Endodermal cell (in vitro differentiated cells): Measurements from ENCODE around the gene RIMBP2. TPM values are rescaled to one million over a fixed set of nuclear protein-coding genes. Genes with fewer than 3 reads are reported as not detected.

ENCODE experiments used
- DNase-seq: peaks from one replicate; pipeline ENCODE4 v3.0.0-alpha.2; 2017
- H3K27ac ChIP-seq: 2 replicates; pipeline ENCODE4 v1.5.1; 2013; ENCODE audit warnings: mild to moderate bottlenecking, low read depth, low read length, moderate library complexity
- H3K27me3 ChIP-seq: 2 replicates; pipeline ENCODE4 v1.6.1; 2013; ENCODE audit warnings: mild to moderate bottlenecking, low read length, moderate library complexity; ENCODE audit not compliant: insufficient read depth, control insufficient read depth, poor library complexity, severe bottlenecking
- H3K36me3 ChIP-seq: 2 replicates; pipeline ENCODE4 v1.7.0; 2013; ENCODE audit warnings: mild to moderate bottlenecking, low read length, moderate library complexity; ENCODE audit not compliant: control insufficient read depth, insufficient read depth
- H3K4me1 ChIP-seq: one replicate; pipeline ENCODE4 v1.7.0; 2013; ENCODE audit warnings: low read length; ENCODE audit not compliant: control insufficient read depth, insufficient read depth
- H3K4me3 ChIP-seq: 2 replicates; pipeline ENCODE4 v1.5.1; 2013; ENCODE audit warnings: mild to moderate bottlenecking, low read length, moderate library complexity
- H3K9ac ChIP-seq: 2 replicates; pipeline ENCODE4 v1.6.1; 2013; ENCODE audit warnings: mild to moderate bottlenecking, low read length, moderate library complexity; ENCODE audit not compliant: poor library complexity, severe bottlenecking; ENCODE audit errors: extremely low read depth
- H3K9me3 ChIP-seq: 2 replicates; pipeline ENCODE4 v1.6.1; 2013; ENCODE audit warnings: mild to moderate bottlenecking, low read length, moderate library complexity; ENCODE audit not compliant: control insufficient read depth
- H3K27ac Mint-ChIP-seq: 2 replicates; pipeline ENCODE4 v1.8.0; 2020; ENCODE audit warnings: mixed read lengths
- H3K27me3 Mint-ChIP-seq: 2 replicates; pipeline ENCODE4 v1.8.0; 2021; ENCODE audit warnings: mild to moderate bottlenecking, mixed read lengths; ENCODE audit not compliant: insufficient read depth
- H3K36me3 Mint-ChIP-seq: 2 replicates; pipeline ENCODE4 v1.8.0; 2020; ENCODE audit warnings: low read depth, mixed read lengths
- H3K4me1 Mint-ChIP-seq: 2 replicates; pipeline ENCODE4 v1.8.0; 2020; ENCODE audit warnings: mixed read lengths
- H3K4me3 Mint-ChIP-seq: 2 replicates; pipeline ENCODE4 v1.8.0; 2020; ENCODE audit warnings: mild to moderate bottlenecking, moderate library complexity, mixed read lengths
- H3K9me3 Mint-ChIP-seq: 2 replicates; pipeline ENCODE4 v1.8.0; 2020; ENCODE audit warnings: mild to moderate bottlenecking, mixed read lengths
- CTCF ChIP-seq: fragments of 200-600 bp; sonication (generic); conservative IDR thresholded peaks from 2 replicates; pipeline ENCODE4 v1.5.0; 2021; ENCODE audit warnings: antibody characterized with exemption, mild to moderate bottlenecking
- WGBS, 2 experiments: methylation state at CpG; one replicate each; pipeline versions ENCODE4 v1.1.5 to v1.1.7; 2013; ENCODE audit warnings: missing lambda C conversion rate in 2 of 2, mixed read lengths in 1 of 2; ENCODE audit not compliant: insufficient coverage in 1 of 2, insufficient read length in 1 of 2; 5-methylcytosine and 5-hydroxymethylcytosine counted together
- total RNA-seq, 2 donors: library from RNA; stranded (reverse); fragmentation: NEBNext Ultra II Directional in 1 of 2; extraction: Animal tissue kit (Norgen Biotek cat#: 25700) in 1 of 2; gene quantifications; 2 replicates in 1 of 2; 3 replicates in 1 of 2; pipeline ENCODE4 v1.2.1, GENCODE V29; 2021

RIMBP2 gene
- total RNA-seq, 2 donors from 2014 or later = 0.13 to 3.4 TPM

GRCh38 chr12:130364578-130364977 lies 351.5 kb downstream of the RIMBP2 start:
- H3K27me3 ChIP-seq = peaks cover 12% of the 10 kb centered on the region
- no peak for TF ChIP-seq CTCF
- DNase-seq = no peak
- H3K27ac ChIP-seq = no peak overlapping the region
- 95% methylated on average over 1 of the region's 2 CpGs; no CpG with 5 or more reads in 1 of the 2 experiments for WGBS, 2 experiments
- H3K9ac ChIP-seq = no peak overlapping the region
- H3K36me3 ChIP-seq = no peaks in the 10 kb centered on the region
- no peaks in the 10 kb centered on the region for H3K9me3 Mint-ChIP-seq
- H3K4me3 Mint-ChIP-seq = no peak overlapping the region
- H3K36me3 Mint-ChIP-seq = no peaks in the 10 kb centered on the region
- H3K27ac Mint-ChIP-seq = no peak overlapping the region
- H3K4me1 ChIP-seq = no peaks in the 10 kb centered on the region
- H3K9me3 ChIP-seq = no peaks in the 10 kb centered on the region
- H3K4me3 ChIP-seq = no peak overlapping the region
- H3K4me1 Mint-ChIP-seq = no peaks in the 10 kb centered on the region
- peaks cover 15% of the 10 kb centered on the region for H3K27me3 Mint-ChIP-seq

GRCh38 chr12:130362060-130362459 lies 354.0 kb downstream of the RIMBP2 start:
- H3K4me3 Mint-ChIP-seq = no peak overlapping the region
- H3K27me3 Mint-ChIP-seq = peaks cover 13% of the 10 kb centered on the region
- 94 to 100% methylated on average over 1 to 5 of the region's 5 CpGs for WGBS, 2 experiments
- no peaks in the 10 kb centered on the region for H3K4me1 Mint-ChIP-seq
- Histone ChIP-seq H3K36me3 (no peaks in the 10 kb centered on the region), H3K27me3 (peaks cover 12% of the 10 kb centered on the region), H3K4me3 (no peak overlapping the region), H3K9me3 (no peaks in the 10 kb centered on the region), H3K4me1 (no peaks in the 10 kb centered on the region), H3K9ac (no peak overlapping the region), H3K27ac (no peak overlapping the region)
- DNase-seq = no peak
- TF ChIP-seq CTCF = no peak
- H3K36me3 Mint-ChIP-seq = no peaks in the 10 kb centered on the region
- no peaks in the 10 kb centered on the region for H3K9me3 Mint-ChIP-seq
- H3K27ac Mint-ChIP-seq = no peak overlapping the region

- H3K9me3 Mint-ChIP-seq = no peaks in the 10 kb centered on the region
- no peaks in the 10 kb centered on the region for H3K4me1 Mint-ChIP-seq
- no peak overlapping the region for H3K27ac Mint-ChIP-seq
- no peak overlapping the region for H3K4me3 Mint-ChIP-seq
- Histone ChIP-seq H3K9me3 (no peaks in the 10 kb centered on the region), H3K4me3 (no peak overlapping the region), H3K27ac (no peak overlapping the region), H3K27me3 (peaks cover 15% of the 10 kb centered on the region), H3K4me1 (no peaks in the 10 kb centered on the region), H3K36me3 (no peaks in the 10 kb centered on the region), H3K9ac (no peak overlapping the region)
- H3K36me3 Mint-ChIP-seq = no peaks in the 10 kb centered on the region
- WGBS, 2 experiments = 76 to 83% methylated on average over 10 to 14 of the region's 14 CpGs
- no peak for TF ChIP-seq CTCF
- peaks cover 24% of the 10 kb centered on the region for H3K27me3 Mint-ChIP-seq
- peak; percentile 63 for DNase-seq
Measured at GRCh38 chr12:130357729-130358330, 358.3 kb downstream of the RIMBP2 start.
